MM.1S (cell line): Measurements from ENCODE around the gene MRAS.

ENCODE experiments used
- DNase-seq: peaks from one replicate; pipeline ENCODE4 v3.0.0-alpha.2; 2015
- H2AFZ ChIP-seq: fragments of 300-600 bp; sonication (generic); 2 replicates; pipeline ENCODE4 v1.6.0; 2016; ENCODE audit warnings: antibody characterized with exemption, low read length
- H3F3A ChIP-seq: fragments of 300-600 bp; sonication (generic); 2 replicates; pipeline ENCODE4 v1.6.1; 2016; ENCODE audit warnings: mild to moderate bottlenecking, antibody characterized with exemption, low read length, moderate library complexity, mixed read lengths; ENCODE audit not compliant: insufficient read depth
- H3K27ac ChIP-seq: fragments of 300-600 bp; sonication (generic); 2 replicates; pipeline ENCODE4 v1.5.1; 2016; ENCODE audit warnings: mild to moderate bottlenecking, low read length
- H3K27me3 ChIP-seq: fragments of 300-600 bp; sonication (generic); replicated peaks from 2 replicates; pipeline ENCODE4 v1.6.0; 2016; ENCODE audit warnings: low read length; ENCODE audit not compliant: insufficient read depth
- H3K36me3 ChIP-seq: fragments of 300-600 bp; sonication (generic); replicated peaks from 2 replicates; pipeline ENCODE4 v1.6.1; 2016; ENCODE audit warnings: mild to moderate bottlenecking, low read length, mixed read lengths; ENCODE audit not compliant: insufficient read depth
- H3K4me1 ChIP-seq: fragments of 300-600 bp; sonication (generic); 2 replicates; pipeline ENCODE4 v1.6.1; 2016; ENCODE audit warnings: low read length, mixed read lengths
- H3K4me2 ChIP-seq: fragments of 300-600 bp; sonication (generic); 2 replicates; pipeline ENCODE4 v1.6.0; 2016; ENCODE audit warnings: low read depth, low read length
- H3K4me3 ChIP-seq: fragments of 300-600 bp; sonication (generic); 2 replicates; pipeline ENCODE4 v1.5.1; 2016; ENCODE audit warnings: low read length, mixed read lengths
- H3K79me2 ChIP-seq: fragments of 300-600 bp; sonication (generic); 2 replicates; pipeline ENCODE4 v1.6.1; 2016; ENCODE audit warnings: mixed run types, low read length, mixed read lengths
- H3K9ac ChIP-seq: fragments of 300-600 bp; sonication (generic); 2 replicates; pipeline ENCODE4 v1.6.1; 2016; ENCODE audit warnings: low read length, mixed read lengths
- H3K9me2 ChIP-seq: fragments of 300-600 bp; sonication (generic); replicated peaks from 2 replicates; pipeline ENCODE4 v1.6.1; 2016; ENCODE audit warnings: mild to moderate bottlenecking, low read length, mixed read lengths; ENCODE audit not compliant: insufficient read depth
- H3K9me3 ChIP-seq: fragments of 300-600 bp; sonication (generic); replicated peaks from 2 replicates; pipeline ENCODE4 v1.6.1; 2016; ENCODE audit warnings: mild to moderate bottlenecking, low read length, mixed read lengths; ENCODE audit not compliant: insufficient read depth
- H4K20me1 ChIP-seq: fragments of 300-600 bp; sonication (generic); 2 replicates; pipeline ENCODE4 v1.6.1; 2016; ENCODE audit warnings: mild to moderate bottlenecking, low read length, moderate library complexity, mixed read lengths; ENCODE audit not compliant: insufficient read depth
- EZH2 ChIP-seq: fragments of 300-600 bp; sonication (generic); optimal IDR thresholded peaks from 2 replicates; pipeline ENCODE3; 2017; ENCODE audit warnings: low read depth, mild to moderate bottlenecking, antibody characterized with exemption, low read length, mixed read lengths
- EZH2phosphoT487 ChIP-seq: fragments of 300-600 bp; sonication (generic); IDR thresholded peaks from 2 replicates; pipeline ENCODE4 v1.6.1; 2018; ENCODE audit warnings: antibody characterized with exemption, low read length
- TF ChIP-seq, protein P1 (sequence below): fragments of 300-600 bp; sonication (generic); IDR thresholded peaks from 2 replicates; pipeline ENCODE4 v1.5.1; 2016; ENCODE audit warnings: antibody characterized with exemption, low read length, mixed read lengths

MRAS gene

DNA sequence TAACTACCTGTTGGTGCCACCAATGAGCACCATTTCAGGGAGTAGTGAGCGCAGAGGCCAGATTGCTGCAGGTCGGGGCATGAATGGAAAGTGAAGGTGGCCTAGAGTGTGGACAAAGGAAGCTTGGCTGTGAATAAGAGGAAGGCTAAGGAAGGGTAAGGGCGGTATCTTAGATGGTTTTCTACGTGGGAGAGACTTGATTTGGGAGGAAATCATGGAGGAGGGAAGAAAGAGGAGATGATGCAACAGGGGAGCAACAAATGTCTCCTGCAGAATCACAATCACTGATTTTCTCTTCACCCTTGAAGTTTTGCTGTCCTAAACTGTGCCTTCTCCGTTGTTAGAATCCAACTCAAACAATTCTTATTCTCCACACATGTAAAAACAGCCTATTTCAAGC lies 40.5 kb upstream of the MRAS start:
- Histone ChIP-seq H3F3A (no peaks in the 10 kb centered on the region), H3K9me2 (no peaks in the 10 kb centered on the region), H3K4me1 (no peaks in the 10 kb centered on the region), H4K20me1 (no peaks in the 10 kb centered on the region), H3K79me2 (no peaks in the 10 kb centered on the region), H3K9me3 (no peaks in the 10 kb centered on the region; the same call in 1 of the 2 replicates), H2AFZ (no peak overlapping the region), H3K36me3 (no peaks in the 10 kb centered on the region), H3K9ac (no peak overlapping the region), H3K4me3 (no peak overlapping the region), H3K4me2 (no peak overlapping the region), H3K27ac (no peak overlapping the region), H3K27me3 (no peaks in the 10 kb centered on the region)
- TF ChIP-seq EZH2 = no peak
- TF ChIP-seq, protein P1, sequence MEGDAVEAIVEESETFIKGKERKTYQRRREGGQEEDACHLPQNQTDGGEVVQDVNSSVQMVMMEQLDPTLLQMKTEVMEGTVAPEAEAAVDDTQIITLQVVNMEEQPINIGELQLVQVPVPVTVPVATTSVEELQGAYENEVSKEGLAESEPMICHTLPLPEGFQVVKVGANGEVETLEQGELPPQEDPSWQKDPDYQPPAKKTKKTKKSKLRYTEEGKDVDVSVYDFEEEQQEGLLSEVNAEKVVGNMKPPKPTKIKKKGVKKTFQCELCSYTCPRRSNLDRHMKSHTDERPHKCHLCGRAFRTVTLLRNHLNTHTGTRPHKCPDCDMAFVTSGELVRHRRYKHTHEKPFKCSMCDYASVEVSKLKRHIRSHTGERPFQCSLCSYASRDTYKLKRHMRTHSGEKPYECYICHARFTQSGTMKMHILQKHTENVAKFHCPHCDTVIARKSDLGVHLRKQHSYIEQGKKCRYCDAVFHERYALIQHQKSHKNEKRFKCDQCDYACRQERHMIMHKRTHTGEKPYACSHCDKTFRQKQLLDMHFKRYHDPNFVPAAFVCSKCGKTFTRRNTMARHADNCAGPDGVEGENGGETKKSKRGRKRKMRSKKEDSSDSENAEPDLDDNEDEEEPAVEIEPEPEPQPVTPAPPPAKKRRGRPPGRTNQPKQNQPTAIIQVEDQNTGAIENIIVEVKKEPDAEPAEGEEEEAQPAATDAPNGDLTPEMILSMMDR = no peak
- no peak for TF ChIP-seq EZH2phosphoT487
- DNase-seq = no peak

DNA sequence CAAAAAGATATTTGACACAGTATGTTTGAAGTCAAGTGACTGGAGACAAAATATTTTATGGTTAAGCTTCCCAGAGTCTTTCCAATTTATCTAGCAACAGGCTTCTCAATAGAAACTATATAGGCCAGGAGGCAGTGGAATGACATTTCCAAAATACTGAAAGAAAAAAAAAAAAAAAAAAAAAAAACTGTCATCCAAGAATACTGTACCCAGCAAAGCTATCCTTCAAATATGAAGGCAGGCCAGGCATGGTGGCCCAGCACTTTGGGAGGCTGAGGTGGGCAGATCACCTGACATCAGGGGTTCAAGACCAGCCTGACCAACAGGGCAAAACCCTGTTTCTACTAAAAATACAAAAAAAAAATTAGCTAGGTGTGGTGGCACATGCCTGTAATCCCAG lies 39.6 kb upstream of the MRAS start:
- Histone ChIP-seq H3K79me2 (no peaks in the 10 kb centered on the region), H3K36me3 (no peaks in the 10 kb centered on the region), H4K20me1 (no peaks in the 10 kb centered on the region), H3K9ac (no peak overlapping the region), H3K4me3 (no peak overlapping the region), H2AFZ (no peak overlapping the region), H3F3A (no peaks in the 10 kb centered on the region), H3K27ac (no peak overlapping the region), H3K4me1 (no peaks in the 10 kb centered on the region), H3K27me3 (no peaks in the 10 kb centered on the region), H3K9me2 (no peaks in the 10 kb centered on the region), H3K9me3 (no peaks in the 10 kb centered on the region; the same call in 1 of the 2 replicates), H3K4me2 (no peak overlapping the region)
- no peak for DNase-seq
- TF ChIP-seq, protein P1 = no peak

DNA sequence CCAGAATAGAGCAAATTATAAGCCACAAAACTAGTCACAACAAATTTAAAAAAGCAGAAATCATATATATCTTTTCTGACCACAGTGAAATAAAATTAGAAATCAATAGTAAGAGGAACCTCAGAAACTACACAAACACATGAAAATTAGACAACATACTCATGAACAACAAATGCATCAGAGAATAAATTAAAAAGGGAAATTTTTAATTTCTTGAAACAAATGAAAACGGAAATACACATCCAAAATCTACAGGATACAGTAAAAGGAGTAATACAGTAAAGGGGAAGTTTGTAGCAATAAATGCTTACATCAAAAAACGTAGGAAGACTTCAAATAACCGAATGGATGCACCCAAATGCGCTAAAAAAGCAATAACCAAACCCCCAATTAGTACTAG lies 37.9 kb upstream of the MRAS start:
- no peak overlapping the region for H3K4me3 ChIP-seq
- no peaks in the 10 kb centered on the region for H3K79me2 ChIP-seq
- H2AFZ ChIP-seq = no peak overlapping the region
- no peaks in the 10 kb centered on the region for H3K4me1 ChIP-seq
- no peaks in the 10 kb centered on the region for H3K36me3 ChIP-seq
- no peak overlapping the region for H3K27ac ChIP-seq
- TF ChIP-seq EZH2 (no peak), EZH2phosphoT487 (no peak)
- TF ChIP-seq, protein P1 = no peak
- no peaks in the 10 kb centered on the region for H3K9me2 ChIP-seq
- H4K20me1 ChIP-seq = no peaks in the 10 kb centered on the region
- H3F3A ChIP-seq = no peaks in the 10 kb centered on the region
- no peaks in the 10 kb centered on the region; the same call in 1 of the 2 replicates for H3K9me3 ChIP-seq
- H3K4me2 ChIP-seq = no peak overlapping the region
- no peaks in the 10 kb centered on the region for H3K27me3 ChIP-seq
- DNase-seq = no peak
- H3K9ac ChIP-seq = no peak overlapping the region
